Neural progenitor cell (in vitro differentiated cells): Measurements from ENCODE around the gene LELP1. TPM values are rescaled to one million over a fixed set of nuclear protein-coding genes. Genes with fewer than 3 reads are reported as not detected.
"Not testable (repeated sequence)": the region's sequence is repeated elsewhere in the genome, so short reads cannot be mapped to it uniquely, and the experiment has no call there.

ENCODE experiments used
- DNase-seq: peaks from one replicate; pipeline ENCODE4 v3.0.0-alpha.2; 2016; ENCODE audit warnings: low spot score
- H2AFZ ChIP-seq: fragments of 200-600 bp; sonication (generic); replicated peaks from 2 replicates; pipeline ENCODE4 v1.6.1; 2016; ENCODE audit warnings: antibody characterized with exemption
- H3F3A ChIP-seq: fragments of 200-600 bp; sonication (generic); 2 replicates; pipeline ENCODE4 v1.6.1; 2016; ENCODE audit warnings: antibody characterized with exemption, low read depth
- H3K27ac ChIP-seq: fragments of 200-600 bp; sonication (generic); 2 replicates; pipeline ENCODE4 v1.5.1; 2016; ENCODE audit warnings: mild to moderate bottlenecking
- H3K27me3 ChIP-seq: fragments of 200-600 bp; sonication (generic); 2 replicates; pipeline ENCODE4 v1.6.1; 2016; ENCODE audit warnings: mild to moderate bottlenecking, moderate library complexity
- H3K36me3 ChIP-seq: fragments of 200-600 bp; sonication (generic); 2 replicates; pipeline ENCODE4 v1.5.1; 2016
- H3K4me1 ChIP-seq: fragments of 200-600 bp; sonication (generic); 2 replicates; pipeline ENCODE4 v1.6.1; 2016; ENCODE audit warnings: mixed run types
- H3K4me2 ChIP-seq: fragments of 200-600 bp; sonication (generic); 2 replicates; pipeline ENCODE4 v1.6.1; 2016
- H3K4me3 ChIP-seq: fragments of 200-600 bp; sonication (generic); 2 replicates; pipeline ENCODE4 v1.5.1; 2016
- H3K79me2 ChIP-seq: fragments of 200-600 bp; sonication (generic); 2 replicates; pipeline ENCODE4 v1.6.1; 2016; ENCODE audit warnings: low read depth
- H3K9ac ChIP-seq: fragments of 200-600 bp; sonication (generic); 2 replicates; pipeline ENCODE4 v1.6.1; 2016
- H3K9me3 ChIP-seq: fragments of 200-600 bp; sonication (generic); 2 replicates; pipeline ENCODE4 v1.5.1; 2016; ENCODE audit warnings: low read depth
- H4K20me1 ChIP-seq: fragments of 200-600 bp; sonication (generic); 2 replicates; pipeline ENCODE4 v1.6.1; 2016; ENCODE audit warnings: low read depth
- H3K27ac Mint-ChIP-seq: 3 replicates; pipeline ENCODE4 v1.8.0; 2021; ENCODE audit warnings: mixed read lengths
- H3K27me3 Mint-ChIP-seq: 2 replicates; pipeline ENCODE4 v1.8.0; 2022; ENCODE audit warnings: low read depth, mild to moderate bottlenecking, inconsistent platforms, moderate library complexity, mixed read lengths; ENCODE audit not compliant: insufficient read depth
- H3K36me3 Mint-ChIP-seq: 3 replicates; pipeline ENCODE4 v1.8.0; 2021; ENCODE audit warnings: mixed read lengths
- H3K4me1 Mint-ChIP-seq: 3 replicates; pipeline ENCODE4 v1.8.0; 2021; ENCODE audit warnings: mixed read lengths
- H3K4me3 Mint-ChIP-seq: 3 replicates; pipeline ENCODE4 v1.8.0; 2021; ENCODE audit warnings: mild to moderate bottlenecking, moderate library complexity, mixed read lengths
- H3K9me3 Mint-ChIP-seq: 3 replicates; pipeline ENCODE4 v1.8.0; 2020; ENCODE audit warnings: mixed read lengths
- EZH2 ChIP-seq: fragments of 200-600 bp; sonication (generic); IDR thresholded peaks from 2 replicates; pipeline ENCODE4 v1.6.1; 2017; ENCODE audit warnings: antibody characterized with exemption, mild to moderate bottlenecking, moderate library complexity
- EZH2phosphoT487 ChIP-seq: fragments of 200-600 bp; sonication (generic); IDR thresholded peaks from 2 replicates; pipeline ENCODE4 v1.6.1; 2017; ENCODE audit warnings: antibody characterized with exemption
- total RNA-seq: library from RNA; depleted of rRNA; stranded (reverse); fragments of >200 nt; gene quantifications from 2 replicates; pipeline ENCODE4 v1.2.3, GENCODE V29; 2015; ENCODE audit warnings: low replicate concordance
- TF ChIP-seq, protein P1 (sequence below): fragments of 200-600 bp; sonication (generic); IDR thresholded peaks from 2 replicates; pipeline ENCODE4 v1.5.1; 2017; ENCODE audit warnings: antibody characterized with exemption, mild to moderate bottlenecking

The LELP1 gene
- total RNA-seq, 1 donor from 2014 or later = not detected

DNA sequence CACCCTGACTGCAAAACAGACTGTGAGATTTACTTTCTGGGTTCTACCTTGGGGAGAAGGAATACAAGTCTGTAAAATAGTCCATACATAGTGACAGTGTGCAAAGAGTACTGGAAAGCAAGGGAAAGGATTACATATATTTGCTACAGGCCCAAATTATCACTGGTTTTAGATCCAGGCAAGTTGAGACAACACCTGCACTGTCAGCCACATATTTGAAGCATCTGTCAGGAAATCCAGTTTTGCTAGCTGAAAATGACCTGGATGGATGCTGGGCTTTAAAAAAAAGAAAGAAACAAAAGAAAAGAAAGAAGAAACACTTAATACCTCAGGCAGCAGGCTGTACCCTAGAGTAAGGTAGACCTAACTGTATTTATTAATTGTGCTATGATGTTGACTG, 28.6 kb upstream of the LELP1 start:
- H3K4me1 ChIP-seq = no peaks in the 10 kb centered on the region
- TF ChIP-seq, protein P1, sequence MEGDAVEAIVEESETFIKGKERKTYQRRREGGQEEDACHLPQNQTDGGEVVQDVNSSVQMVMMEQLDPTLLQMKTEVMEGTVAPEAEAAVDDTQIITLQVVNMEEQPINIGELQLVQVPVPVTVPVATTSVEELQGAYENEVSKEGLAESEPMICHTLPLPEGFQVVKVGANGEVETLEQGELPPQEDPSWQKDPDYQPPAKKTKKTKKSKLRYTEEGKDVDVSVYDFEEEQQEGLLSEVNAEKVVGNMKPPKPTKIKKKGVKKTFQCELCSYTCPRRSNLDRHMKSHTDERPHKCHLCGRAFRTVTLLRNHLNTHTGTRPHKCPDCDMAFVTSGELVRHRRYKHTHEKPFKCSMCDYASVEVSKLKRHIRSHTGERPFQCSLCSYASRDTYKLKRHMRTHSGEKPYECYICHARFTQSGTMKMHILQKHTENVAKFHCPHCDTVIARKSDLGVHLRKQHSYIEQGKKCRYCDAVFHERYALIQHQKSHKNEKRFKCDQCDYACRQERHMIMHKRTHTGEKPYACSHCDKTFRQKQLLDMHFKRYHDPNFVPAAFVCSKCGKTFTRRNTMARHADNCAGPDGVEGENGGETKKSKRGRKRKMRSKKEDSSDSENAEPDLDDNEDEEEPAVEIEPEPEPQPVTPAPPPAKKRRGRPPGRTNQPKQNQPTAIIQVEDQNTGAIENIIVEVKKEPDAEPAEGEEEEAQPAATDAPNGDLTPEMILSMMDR = no peak

DNA sequence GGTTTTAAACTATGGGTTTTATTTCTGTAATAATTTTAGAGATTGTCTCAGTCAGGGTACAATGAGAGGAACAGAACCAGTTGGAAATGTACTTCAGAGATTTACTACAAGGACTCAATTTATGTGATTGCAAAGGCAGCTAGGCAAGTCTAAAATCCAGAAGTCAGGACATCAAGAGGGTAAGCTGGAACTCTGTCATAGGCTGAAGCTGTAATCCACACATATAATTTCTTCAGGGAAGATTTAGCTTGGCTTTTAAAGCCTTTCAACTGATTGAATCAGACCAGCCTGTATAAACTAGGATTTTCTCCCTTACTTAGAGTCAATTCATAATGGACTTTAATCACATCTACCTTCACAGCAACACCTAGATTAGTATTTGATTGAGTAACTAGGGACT, 24.3 kb upstream of the LELP1 start:
- no peak overlapping the region for H3K27ac Mint-ChIP-seq
- H2AFZ ChIP-seq = no peak overlapping the region
- no peak for TF ChIP-seq EZH2phosphoT487
- TF ChIP-seq, protein P1 = no peak
- TF ChIP-seq EZH2 = no peak
- H3K4me3 Mint-ChIP-seq = no peak overlapping the region
- H3K79me2 ChIP-seq = no peaks in the 10 kb centered on the region
- no peaks in the 10 kb centered on the region for H3K27me3 ChIP-seq
- no peaks in the 10 kb centered on the region for H3K36me3 Mint-ChIP-seq
- H3K4me1 Mint-ChIP-seq = no peaks in the 10 kb centered on the region
- no peak overlapping the region for H3K4me3 ChIP-seq
- no peaks in the 10 kb centered on the region for H3K36me3 ChIP-seq
- H3K9me3 Mint-ChIP-seq = no peaks in the 10 kb centered on the region
- no peaks in the 10 kb centered on the region for H4K20me1 ChIP-seq
- no peak overlapping the region for H3K27ac ChIP-seq
- H3K9ac ChIP-seq = no peak overlapping the region
- peaks cover 22% of the 10 kb centered on the region for H3K9me3 ChIP-seq
- H3K27me3 Mint-ChIP-seq = no peaks in the 10 kb centered on the region
- H3K4me2 ChIP-seq = no peak overlapping the region
- no peaks in the 10 kb centered on the region for H3K4me1 ChIP-seq
- DNase-seq = no peak
- H3F3A ChIP-seq = no peaks in the 10 kb centered on the region

More for the DNA sequence above, 28.6 kb upstream of the LELP1 start:
- Mint-ChIP-seq H3K27me3 (no peaks in the 10 kb centered on the region), H3K4me1 (no peaks in the 10 kb centered on the region), H3K27ac (no peak overlapping the region), H3K4me3 (no peak overlapping the region), H3K9me3 (no peaks in the 10 kb centered on the region), H3K36me3 (no peaks in the 10 kb centered on the region)
- Histone ChIP-seq H3K27me3 (no peaks in the 10 kb centered on the region), H4K20me1 (no peaks in the 10 kb centered on the region), H3K79me2 (no peaks in the 10 kb centered on the region), H3F3A (no peaks in the 10 kb centered on the region), H3K9ac (no peak overlapping the region), H3K9me3 (peaks cover 16% of the 10 kb centered on the region), H3K36me3 (no peaks in the 10 kb centered on the region), H3K4me2 (no peak overlapping the region), H3K27ac (no peak overlapping the region), H3K4me3 (no peak overlapping the region), H2AFZ (no peak overlapping the region)
- DNase-seq = no peak

DNA sequence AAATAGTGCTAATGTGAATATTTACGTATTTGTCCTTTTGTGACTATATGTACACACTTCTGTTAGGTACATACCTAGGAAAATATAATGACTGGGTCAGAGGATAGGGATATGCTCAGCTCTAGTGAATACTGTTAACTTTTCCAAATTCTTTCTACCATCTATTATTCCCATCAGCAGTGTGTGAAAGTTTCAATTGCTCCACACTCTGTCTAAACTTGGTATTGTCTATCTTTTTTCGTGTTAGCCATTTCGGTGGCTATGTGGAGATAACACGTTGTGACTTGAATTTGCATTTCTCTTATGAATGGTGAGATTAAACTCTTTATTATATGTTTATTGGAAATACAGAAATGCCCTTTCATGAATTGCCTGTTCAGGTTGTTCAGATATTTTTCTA, 22.7 kb upstream of the LELP1 start:
- no peak overlapping the region for H3K9ac ChIP-seq

DNA sequence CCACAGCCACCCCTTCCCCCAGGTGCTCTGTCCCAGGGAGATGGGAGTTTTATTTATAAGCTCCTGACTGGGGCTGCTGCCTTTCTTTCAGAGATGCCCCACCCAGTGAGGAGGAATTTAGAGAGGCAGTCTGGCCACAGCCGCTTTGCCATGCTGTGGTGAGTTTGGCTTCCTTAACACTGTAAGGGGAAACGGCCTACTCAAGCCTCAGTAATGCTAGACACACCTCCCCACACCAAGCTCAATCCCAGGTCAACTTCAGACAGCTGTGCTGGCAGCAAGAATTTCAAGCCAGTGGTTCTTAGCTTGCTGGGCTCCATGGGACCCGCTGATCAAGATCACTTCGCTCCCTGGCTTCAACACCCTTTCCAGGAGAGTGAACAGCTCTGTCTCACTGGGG, 14.9 kb upstream of the LELP1 start:
- not testable (repeated sequence) for H3K79me2 ChIP-seq, H3K36me3 ChIP-seq, H3K4me2 ChIP-seq, H3K27ac ChIP-seq, H3K27ac Mint-ChIP-seq, H3K27me3 ChIP-seq, DNase-seq, H3K4me3 Mint-ChIP-seq, H3K9me3 Mint-ChIP-seq, H3F3A ChIP-seq, H3K27me3 Mint-ChIP-seq, H3K36me3 Mint-ChIP-seq, H3K4me1 Mint-ChIP-seq, H2AFZ ChIP-seq, H3K4me1 ChIP-seq, H4K20me1 ChIP-seq, H3K4me3 ChIP-seq, H3K9ac ChIP-seq
- H3K9me3 ChIP-seq = peaks cover 15% of the 10 kb centered on the region

More for the DNA sequence above, 22.7 kb upstream of the LELP1 start:
- Histone ChIP-seq H3K9me3 (peaks cover 22% of the 10 kb centered on the region), H3K4me3 (no peak overlapping the region), H3K79me2 (no peaks in the 10 kb centered on the region), H3K36me3 (no peaks in the 10 kb centered on the region), H4K20me1 (no peaks in the 10 kb centered on the region), H3K27ac (no peak overlapping the region), H2AFZ (no peak overlapping the region), H3F3A (no peaks in the 10 kb centered on the region), H3K4me1 (no peaks in the 10 kb centered on the region), H3K27me3 (no peaks in the 10 kb centered on the region), H3K4me2 (no peak overlapping the region)
- H3K4me1 Mint-ChIP-seq = no peaks in the 10 kb centered on the region
- H3K36me3 Mint-ChIP-seq = no peaks in the 10 kb centered on the region
- no peak for TF ChIP-seq EZH2phosphoT487
- TF ChIP-seq, protein P1 = no peak
- no peak for TF ChIP-seq EZH2
- no peaks in the 10 kb centered on the region for H3K27me3 Mint-ChIP-seq
- H3K4me3 Mint-ChIP-seq = no peak overlapping the region
- no peak for DNase-seq
- no peaks in the 10 kb centered on the region for H3K9me3 Mint-ChIP-seq
- no peak overlapping the region for H3K27ac Mint-ChIP-seq
